ENCODE data around the gene EFCAB13.

DNA sequence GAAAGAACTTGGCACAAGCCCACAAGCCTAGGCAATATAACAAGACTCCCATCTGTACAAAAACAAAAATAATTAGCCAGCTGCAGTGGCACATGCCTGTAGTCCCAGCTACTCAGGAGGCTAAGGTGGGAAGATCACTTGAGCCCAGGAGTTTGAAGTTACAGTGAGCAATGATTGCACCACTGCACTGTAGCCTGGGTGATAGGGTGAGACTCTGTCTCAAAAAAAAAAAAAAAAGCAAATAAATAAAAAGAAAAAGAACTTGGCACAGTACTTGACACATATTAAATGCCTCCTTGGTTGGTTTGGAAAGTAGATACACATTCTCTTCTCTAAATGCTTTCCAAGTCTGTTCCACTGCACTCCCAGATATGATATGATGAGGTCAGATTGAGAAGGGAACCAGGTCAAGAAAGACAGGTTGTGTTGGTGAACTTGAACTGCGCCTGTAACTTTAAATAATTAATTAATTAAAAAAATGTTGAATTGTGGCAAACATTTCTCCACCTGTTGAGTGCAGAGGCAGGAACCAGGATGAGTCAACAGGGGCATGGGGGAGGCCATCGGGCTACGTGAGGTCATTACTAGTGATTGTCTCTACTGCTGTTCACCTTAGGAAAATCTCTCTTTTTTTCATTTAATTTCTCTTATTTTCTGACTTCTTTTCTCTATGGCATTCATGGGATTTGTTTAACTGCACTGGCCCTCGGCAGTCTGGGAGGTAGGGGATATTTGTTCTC is 25.9 kb upstream of the EFCAB13 start:
- TF ChIP-seq CTCF (IDR thresholded peaks at IDR 0.05) (no peak), POLR2A (IDR thresholded peaks at IDR 0.05) (no peak), EP300 (IDR thresholded peaks at IDR 0.05; ENCODE audit: low read depth) (no peak), POLR2AphosphoS5 (IDR thresholded peaks at IDR 0.05) (no peak)

Measured in transverse colon (tissue), 4 donors.